Subcutaneous adipose tissue (tissue), 4 donors: ENCODE measurements around the gene HPSE2. TPM values are rescaled to one million over a fixed set of nuclear protein-coding genes. Genes with fewer than 3 reads are reported as not detected.

ENCODE experiments used
- CTCF ChIP-seq: fragments of 450-650 bp; IDR thresholded peaks from one replicate; pipeline ENCODE4 v1.5.1; 2016; ENCODE audit warnings: low read depth, mild to moderate bottlenecking, control low read depth, antibody characterized with exemption, moderate library complexity
- total RNA-seq, 4 donors: library from RNA; depleted of rRNA; stranded (reverse); fragments of >200 nt; gene quantifications; one replicate each; pipeline ENCODE4 v1.1.0, GENCODE V29; 2016

HPSE2 gene
- total RNA-seq, 4 donors from 2014 or later: 0.34 to 3.2 (median 0.71) TPM

- no peak for TF ChIP-seq CTCF
These were observed 614.0 kb downstream of the HPSE2 start for GRCh38 chr10:98621630-98622029.

- TF ChIP-seq CTCF: no peak
These were observed 615.1 kb downstream of the HPSE2 start for GRCh38 chr10:98620503-98620902.

- TF ChIP-seq CTCF: no peak
These were observed 616.2 kb downstream of the HPSE2 start for GRCh38 chr10:98619446-98619845.

- TF ChIP-seq CTCF: no peak
These were observed 617.6 kb downstream of the HPSE2 start for GRCh38 chr10:98617906-98618520.

GRCh38 chr10:98613446-98613845 is 622.2 kb downstream of the HPSE2 start:
- no peak for TF ChIP-seq CTCF

- TF ChIP-seq CTCF: no peak
These were observed 624.2 kb downstream of the HPSE2 start for GRCh38 chr10:98611436-98611835.

GRCh38 chr10:98610836-98611235 is 624.8 kb downstream of the HPSE2 start:
- no peak for TF ChIP-seq CTCF
